H1 (cell line): ENCODE measurements around the gene CXCL16. TPM values are rescaled to one million over a fixed set of nuclear protein-coding genes. Genes with fewer than 3 reads are reported as not detected.

Experiments
- BACH1 ChIP-seq: IDR thresholded peaks from 2 replicates; pipeline ENCODE4 v1.6.1; 2012; ENCODE audit warnings: low read length, improper control_type of control experiment
- NRF1 ChIP-seq: IDR thresholded peaks from 2 replicates; pipeline ENCODE4 v1.6.1; 2011; ENCODE audit warnings: mild to moderate bottlenecking, low read depth, low read length, improper control_type of control experiment
- POU5F1 ChIP-seq: IDR thresholded peaks from 2 replicates; pipeline ENCODE4 v1.6.1; 2011; ENCODE audit warnings: low read depth, mild to moderate bottlenecking, low read length, moderate library complexity
- polyA plus RNA-seq, 7 experiments: library from polyadenylated mRNA; depleted of rRNA in 3 of 7; stranded (reverse) in 5 of 7; unstranded in 2 of 7; fragments of >200 nt in 5 of 7; fragments of 200-250 nt in 2 of 7; gene quantifications; 1 replicate in 5 of 7; 2 replicates in 1 of 7; 4 replicates in 1 of 7; pipeline versions ENCODE4 v1.2.1 to v1.2.3, GENCODE V29; 2011 to 2013; ENCODE audit warnings: missing spikeins in 2 of 7, mixed read lengths in 2 of 7
- total RNA-seq: library from RNA; stranded (reverse); fragmentation: NEBNext Ultra II Directional; extraction: Animal tissue kit (Norgen Biotek cat#: 25700); gene quantifications from 2 replicates; pipeline ENCODE4 v1.2.1, GENCODE V29; 2021
- TF ChIP-seq, protein P1 (sequence below): IDR thresholded peaks from 2 replicates; pipeline ENCODE4 v1.6.1; 2012; ENCODE audit warnings: inconsistent platforms

The CXCL16 gene
- total and polyA plus RNA-seq, 2 of the 8 experiments (the other 6 are each of a cell fraction or from before 2014, with no cell fraction given), result 3.5 to 4.8 TPM

- TF ChIP-seq, protein P1, sequence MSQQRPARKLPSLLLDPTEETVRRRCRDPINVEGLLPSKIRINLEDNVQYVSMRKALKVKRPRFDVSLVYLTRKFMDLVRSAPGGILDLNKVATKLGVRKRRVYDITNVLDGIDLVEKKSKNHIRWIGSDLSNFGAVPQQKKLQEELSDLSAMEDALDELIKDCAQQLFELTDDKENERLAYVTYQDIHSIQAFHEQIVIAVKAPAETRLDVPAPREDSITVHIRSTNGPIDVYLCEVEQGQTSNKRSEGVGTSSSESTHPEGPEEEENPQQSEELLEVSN, result peak; percentile 32; the same call in 1 of the 2 replicates
- TF ChIP-seq NRF1 (no peak), POU5F1 (no peak), BACH1 (no peak)
Observed at GRCh38 chr17:4739122-4740024, at the start of gene CXCL16, which contains the start of gene ZMYND15 (continued).
